ENCODE data around the gene NCAM2. TPM values are rescaled to one million over a fixed set of nuclear protein-coding genes. Genes with fewer than 3 reads are reported as not detected.

NCAM2 gene
- total and polyA plus RNA-seq, 2 experiments from 2014 or later, result 0.36 to 0.83 TPM

- Histone ChIP-seq H3K4me3 (no peak overlapping the region), H3K27ac (ENCODE audit: low read depth) (no peak overlapping the region), H4K20me1 (replicated peaks; ENCODE audit: insufficient read depth) (no peaks in the 10 kb centered on the region), H3K9me2 (ENCODE audit: insufficient read depth) (no peaks in the 10 kb centered on the region), H3F3A (replicated peaks; ENCODE audit: low read depth) (no peaks in the 10 kb centered on the region), H3K27me3 (ENCODE audit: insufficient read depth) (no peaks in the 10 kb centered on the region), H2AFZ (no peak overlapping the region), H3K36me3 (ENCODE audit: insufficient read depth) (no peaks in the 10 kb centered on the region), H3K4me2 (no peak overlapping the region), H3K79me2 (replicated peaks; ENCODE audit: insufficient read depth) (no peaks in the 10 kb centered on the region), H3K4me1 (ENCODE audit: insufficient read depth) (no peaks in the 10 kb centered on the region)
- 0 out of 3 replicates have a peak, but pooled peaks cover 4% of the 10 kb centered on the region for H3K36me3 Mint-ChIP-seq (ENCODE audit: low read depth)
- ATAC-seq, result no peak
- H3K27me3 Mint-ChIP-seq (ENCODE audit: insufficient read depth, low read depth, poor library complexity), result no peaks in the 10 kb centered on the region
- no peak overlapping the region for H3K27ac Mint-ChIP-seq
- H3K4me3 Mint-ChIP-seq, result no peak overlapping the region
- no peak for DNase-seq (ENCODE audit: low spot score)
- TF ChIP-seq CTCF (conservative IDR thresholded peaks at IDR 0.05; ENCODE audit: low read depth in 2 of 2) (no peak), EZH2 (IDR thresholded peaks at IDR 0.05; ENCODE audit: low read depth, unreplicated experiment) (no peak), ZNF331 (CRISPR knock-in tag; IDR thresholded peaks at IDR 0.05; ENCODE audit: low read depth) (no peak)
- H3K9me3 Mint-ChIP-seq, result no peaks in the 10 kb centered on the region; the same call in 2 of the 3 replicates
- H3K4me1 Mint-ChIP-seq, result no peaks in the 10 kb centered on the region
Measured at GRCh38 chr21:21226472-21226871, 228.3 kb downstream of the NCAM2 start.

GRCh38 chr21:21230672-21231071 is 232.5 kb downstream of the NCAM2 start:
- ATAC-seq, result no peak
- no peaks in the 10 kb centered on the region for H4K20me1 ChIP-seq (replicated peaks; ENCODE audit: insufficient read depth)
- Mint-ChIP-seq H3K27me3 (ENCODE audit: insufficient read depth, low read depth, poor library complexity) (no peaks in the 10 kb centered on the region), H3K36me3 (ENCODE audit: low read depth) (no peaks in the 10 kb centered on the region), H3K4me1 (no peaks in the 10 kb centered on the region), H3K4me3 (no peak overlapping the region), H3K27ac (no peak overlapping the region), H3K9me3 (no peaks in the 10 kb centered on the region)
- no peaks in the 10 kb centered on the region for H3K27me3 ChIP-seq (ENCODE audit: insufficient read depth)
- H3K4me3 ChIP-seq, result no peak overlapping the region
- no peaks in the 10 kb centered on the region for H3K4me1 ChIP-seq (ENCODE audit: insufficient read depth)
- no peaks in the 10 kb centered on the region for H3K9me2 ChIP-seq (ENCODE audit: insufficient read depth)
- no peaks in the 10 kb centered on the region for H3F3A ChIP-seq (replicated peaks; ENCODE audit: low read depth)
- H3K27ac ChIP-seq (ENCODE audit: low read depth), result no peak overlapping the region
- H3K79me2 ChIP-seq (replicated peaks; ENCODE audit: insufficient read depth), result no peaks in the 10 kb centered on the region
- no peak overlapping the region for H3K4me2 ChIP-seq
- no peak for TF ChIP-seq CREB1 (CRISPR knock-in tag; IDR thresholded peaks at IDR 0.05; ENCODE audit: low read depth)
- TF ChIP-seq NANOG (IDR thresholded peaks at IDR 0.05; ENCODE audit: borderline replicate concordance), result no peak
- TF ChIP-seq REST (IDR thresholded peaks at IDR 0.05; ENCODE audit: unreplicated experiment), result peak; percentile 63
- H2AFZ ChIP-seq, result no peak overlapping the region
- peak; percentile 37 for DNase-seq (ENCODE audit: low spot score)
- H3K36me3 ChIP-seq (ENCODE audit: insufficient read depth), result no peaks in the 10 kb centered on the region

Data from GM23338 (cell line).